ENCODE results near the gene FBXL22.

The FBXL22 gene

DNA sequence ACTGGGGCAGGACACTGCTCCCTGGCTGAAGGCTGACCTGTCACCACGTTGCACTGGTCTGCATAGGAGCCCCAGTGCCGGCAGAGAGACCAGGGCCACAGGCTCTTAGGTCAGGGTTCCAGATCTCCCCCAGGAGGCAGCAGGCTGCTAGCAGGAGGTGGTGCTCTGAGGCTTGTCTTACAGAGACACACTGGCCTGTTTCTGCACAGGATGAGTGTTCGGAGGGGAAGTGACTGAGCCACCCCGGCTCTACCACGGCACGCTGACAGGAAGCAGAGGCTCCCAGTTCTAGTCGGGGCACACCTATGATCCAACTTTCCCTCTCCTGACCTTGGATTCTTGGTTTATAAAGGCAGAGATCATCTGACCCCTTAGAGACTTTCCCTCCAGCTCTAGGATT, 8.6 kb downstream of the FBXL22 start:
- no peak for TF ChIP-seq CTCF (IDR thresholded peaks at IDR 0.05)

DNA sequence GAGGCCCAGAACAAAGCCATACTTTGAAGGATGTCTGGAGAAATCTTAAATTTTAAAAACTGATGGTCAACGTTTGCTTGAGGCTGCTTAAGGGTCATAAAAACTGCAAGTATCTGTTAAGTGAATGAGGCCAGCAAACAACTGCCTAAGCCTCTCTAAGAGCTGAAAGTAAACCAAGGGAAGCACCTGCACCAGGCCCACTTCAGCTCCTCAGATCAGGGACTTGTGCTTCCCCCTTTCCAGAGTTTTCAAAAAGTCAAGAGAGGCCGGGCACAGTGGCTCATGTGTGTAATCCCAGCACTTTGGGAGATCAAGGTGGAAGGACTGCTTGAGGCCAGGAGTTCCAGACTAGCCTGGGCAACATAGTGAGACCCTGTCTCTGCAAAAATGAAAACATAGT, 9.1 kb downstream of the FBXL22 start:
- no peak for TF ChIP-seq CTCF (IDR thresholded peaks at IDR 0.05)

- TF ChIP-seq CTCF (IDR thresholded peaks at IDR 0.05) = no peak
Observed at GRCh38 chr15:63608989-63609388, 11.8 kb downstream of the FBXL22 start.

- no peak for TF ChIP-seq CTCF (IDR thresholded peaks at IDR 0.05)
Observed at GRCh38 chr15:63609448-63609847, 12.3 kb downstream of the FBXL22 start.

GRCh38 chr15:63610209-63610841, 13.1 kb downstream of the FBXL22 start:
- peak; percentile 88 for TF ChIP-seq CTCF (IDR thresholded peaks at IDR 0.05)

DNA sequence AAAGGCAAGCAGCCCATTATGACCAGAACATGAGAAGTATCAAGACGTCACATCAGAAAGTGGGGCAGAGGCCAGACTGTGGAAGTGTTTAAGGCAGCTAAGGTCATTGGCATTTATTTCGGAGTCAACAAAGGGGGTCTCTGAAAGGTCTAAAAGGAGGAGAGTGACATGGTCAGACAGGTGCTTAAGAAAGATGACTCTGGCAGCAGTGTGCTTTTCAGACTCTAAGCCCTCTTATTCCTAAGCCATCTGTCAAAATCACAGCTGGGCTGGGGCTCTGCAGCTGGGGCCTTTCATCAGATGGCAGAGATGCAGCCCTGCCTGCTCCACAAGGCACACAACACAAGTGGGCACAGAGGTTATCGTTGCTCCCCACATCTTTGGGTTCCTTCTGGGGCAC, 14.0 kb downstream of the FBXL22 start:
- no peak for TF ChIP-seq CTCF (IDR thresholded peaks at IDR 0.05)

DNA sequence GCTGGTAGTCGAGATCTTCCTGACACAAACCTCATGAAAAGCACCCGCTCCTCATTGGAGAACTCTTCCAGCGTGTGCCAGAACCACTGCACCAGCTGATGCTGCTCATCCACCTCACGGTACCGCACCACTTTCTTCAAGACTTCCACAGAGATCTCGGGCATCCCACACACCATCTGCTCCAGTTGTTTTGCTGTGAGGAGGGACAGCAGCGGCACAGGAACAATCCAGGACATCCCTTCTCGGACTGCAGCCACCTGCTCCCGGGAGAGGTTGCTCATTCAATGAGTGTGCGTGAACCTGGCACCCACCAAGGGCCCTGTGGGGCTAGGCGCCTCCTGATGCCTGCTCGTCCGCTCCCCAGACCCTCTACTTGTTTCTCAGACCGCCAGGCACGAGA, 15.1 kb downstream of the FBXL22 start:
- no peak for TF ChIP-seq CTCF (IDR thresholded peaks at IDR 0.05)

DNA sequence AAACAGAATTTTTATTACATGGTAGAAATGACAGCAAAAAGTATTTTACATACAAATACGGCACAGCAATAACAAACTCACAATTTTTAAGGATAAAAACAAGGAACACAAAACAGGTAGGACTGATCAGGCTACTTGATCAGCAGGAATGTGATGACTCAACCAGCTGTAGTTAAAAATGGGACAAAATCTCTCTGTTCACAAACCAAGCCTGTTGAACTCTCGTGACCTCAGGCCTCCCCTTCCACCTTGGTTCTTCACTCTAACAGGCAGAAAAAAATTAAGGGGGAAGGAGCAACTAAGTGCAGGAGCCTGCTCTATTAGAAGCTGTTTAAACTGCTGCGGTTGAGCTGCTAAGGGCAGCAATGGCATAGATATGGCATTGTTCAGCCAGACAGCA, 18.7 kb downstream of the FBXL22 start:
- no peak for TF ChIP-seq CTCF (IDR thresholded peaks at IDR 0.05)

Data from LNCAP (cell line).